Anterior cingulate cortex (tissue), 58 donors: ENCODE results near the gene UBQLN1.
"Not testable (repeated sequence)": the region's sequence is repeated elsewhere in the genome, so short reads cannot be mapped to it uniquely, and the experiment has no call there.

Source experiments
- DNase-seq, 58 donors: peaks; one replicate each; lab custom pipeline; 2025; lab: John Stamatoyannopoulos, UW

Gene UBQLN1

GRCh38 chr9:83707768-83708514 lies at the start of gene UBQLN1:
Gene UBQLN1, minus strand, starts transcription at chr9:83707958. Its CDS starts 279 bp downstream, at chr9:83707679.
- peak; percentile 43 to 98 (median 89) for DNase-seq

GRCh38 chr9:83754383-83754977 lies 46.7 kb upstream of the UBQLN1 start:
- DNase-seq, result no peak

- no peak for DNase-seq
These were observed 41.9 kb upstream of the UBQLN1 start for GRCh38 chr9:83749706-83750105.

GRCh38 chr9:83744206-83744605 lies 36.4 kb upstream of the UBQLN1 start:
- no peak for DNase-seq

GRCh38 chr9:83733739-83734138 lies 26.0 kb upstream of the UBQLN1 start:
- DNase-seq, result no peak

GRCh38 chr9:83728591-83729368 lies 21.0 kb upstream of the UBQLN1 start:
- not testable (repeated sequence) for DNase-seq

GRCh38 chr9:83724436-83724835 lies 16.7 kb upstream of the UBQLN1 start:
- DNase-seq, result no peak

GRCh38 chr9:83722726-83723495 lies 15.2 kb upstream of the UBQLN1 start:
- no peak for DNase-seq

- DNase-seq, result no peak
These were observed 13.8 kb upstream of the UBQLN1 start for GRCh38 chr9:83721509-83721908.

- no peak for DNase-seq
These were observed 8.0 kb upstream of the UBQLN1 start for GRCh38 chr9:83715794-83716193.

- no peak for DNase-seq
These were observed 7.5 kb upstream of the UBQLN1 start for GRCh38 chr9:83715221-83715620.

- DNase-seq, result no peak
These were observed 6.6 kb upstream of the UBQLN1 start for GRCh38 chr9:83714329-83714728.

- peak in 49 of 58 donors; percentile 37 to 84 (median 62) for DNase-seq
These were observed 879 bp upstream of the UBQLN1 start for GRCh38 chr9:83708515-83709158.

GRCh38 chr9:83707518-83707767 lies 315 bp downstream of the UBQLN1 start:
- peak in 9 of 58 donors; percentile 45 to 77 (median 66) for DNase-seq

- DNase-seq, result peak in 27 of 58 donors; percentile 3 to 55 (median 28)
These were observed 861 bp downstream of the UBQLN1 start for GRCh38 chr9:83706676-83707517.

GRCh38 chr9:83705219-83705651 lies 2.5 kb downstream of the UBQLN1 start:
- DNase-seq, result not testable (repeated sequence)

GRCh38 chr9:83701769-83702168 lies 6.0 kb downstream of the UBQLN1 start:
- no peak for DNase-seq

GRCh38 chr9:83701286-83701685 lies 6.5 kb downstream of the UBQLN1 start:
- DNase-seq, result no peak

GRCh38 chr9:83699615-83700014 lies 8.1 kb downstream of the UBQLN1 start:
- no peak for DNase-seq
